Caco-2 (cell line): Measurements from ENCODE around the gene CPLX4. TPM values are rescaled to one million over a fixed set of nuclear protein-coding genes. Genes with fewer than 3 reads are reported as not detected.

Experiments
- BruUV-seq: library from RNA; stranded (reverse); fragments of 400-500 nt; replicated peaks from 2 replicates; lab custom pipeline; 2021; lab: Mats Ljungman, UMichigan
- CTCF ChIA-PET: fragments of 300-600 bp; sonication (Branson Sonifier 250); formaldehyde crosslinking; loops from one replicate; lab custom pipeline; 2022; ENCODE audit warnings: antibody characterized with exemption; lab: Charles Lee
- POLR2A ChIA-PET: fragments of 300-600 bp; sonication (Branson Sonifier 250); formaldehyde crosslinking; loops from one replicate; lab custom pipeline; 2022; ENCODE audit warnings: antibody characterized with exemption; lab: Charles Lee
- DNase-seq, 2 experiments: peaks; one replicate each; pipeline versions ENCODE4 v3.0.0 to v3.0.0-alpha.2; 2020 to 2022
- H3K27me3 ChIP-seq: replicated peaks from 2 replicates; pipeline ENCODE4 v1.6.0; 2011; ENCODE audit warnings: low read length; ENCODE audit not compliant: control insufficient read depth, insufficient read depth
- H3K36me3 ChIP-seq: 2 replicates; pipeline ENCODE4 v1.5.1; 2011; ENCODE audit warnings: low read length; ENCODE audit not compliant: control insufficient read depth, insufficient read depth
- H3K4me1 ChIP-seq: fragments of 250-450 bp; sonication (Bioruptor Pico); 2 replicates; pipeline ENCODE4 v1.5.1; 2020; ENCODE audit warnings: mild to moderate bottlenecking
- H3K4me3 ChIP-seq: 2 replicates; pipeline ENCODE4 v1.5.1; 2011; ENCODE audit warnings: low read depth, mild to moderate bottlenecking, control low read depth, low read length
- H3K9me3 ChIP-seq: fragments of 250-450 bp; sonication (Bioruptor Pico); 2 replicates; pipeline ENCODE4 v1.5.1; 2020; ENCODE audit warnings: mild to moderate bottlenecking, moderate library complexity
- H3K27ac Mint-ChIP-seq: one replicate; pipeline ENCODE4 v1.8.0; 2022; ENCODE audit warnings: mixed read lengths; ENCODE audit not compliant: unreplicated experiment
- H3K27me3 Mint-ChIP-seq: one replicate; pipeline ENCODE4 v1.8.0; 2022; ENCODE audit warnings: mixed read lengths; ENCODE audit not compliant: insufficient read depth, unreplicated experiment
- H3K36me3 Mint-ChIP-seq: one replicate; pipeline ENCODE4 v1.8.0; 2022; ENCODE audit warnings: mild to moderate bottlenecking, mixed read lengths; ENCODE audit not compliant: insufficient read depth, unreplicated experiment
- H3K4me1 Mint-ChIP-seq: one replicate; pipeline ENCODE4 v1.8.0; 2022; ENCODE audit warnings: low read depth, mixed read lengths; ENCODE audit not compliant: unreplicated experiment
- H3K4me3 Mint-ChIP-seq: one replicate; pipeline ENCODE4 v1.8.0; 2022; ENCODE audit warnings: mild to moderate bottlenecking, moderate library complexity, mixed read lengths; ENCODE audit not compliant: unreplicated experiment
- H3K9me3 Mint-ChIP-seq: one replicate; pipeline ENCODE4 v1.8.0; 2022; ENCODE audit warnings: mixed read lengths; ENCODE audit not compliant: unreplicated experiment
- intact Hi-C: fragments of 100-400 bp; cut with micrococcal nuclease; formaldehyde crosslinking; loops from one replicate; pipeline ENCODE4 v1.10.0; 2022; ENCODE audit not compliant: unreplicated experiment
- total RNA-seq: library from RNA; stranded (reverse); gene quantifications from 2 replicates; pipeline ENCODE4 v1.2.3, GENCODE V29; 2022
- TF ChIP-seq, protein P1 (sequence below), 2 experiments: fragments of 200-600 bp in 1 of 2; IDR thresholded peaks; 1 replicate in 1 of 2; 2 replicates in 1 of 2; pipeline versions ENCODE4 v1.5.1 to v1.8.0; 2011 to 2022; ENCODE audit warnings: antibody characterized with exemption in 1 of 2, control low read depth in 1 of 2, inconsistent platforms in 1 of 2, low read depth in 1 of 2, low read length in 1 of 2, mild to moderate bottlenecking in 1 of 2, moderate library complexity in 1 of 2; ENCODE audit not compliant: insufficient read depth in 1 of 2, severe bottlenecking in 1 of 2, unreplicated experiment in 1 of 2

The CPLX4 gene
- total RNA-seq, 1 experiment from 2014 or later = not detected

DNA sequence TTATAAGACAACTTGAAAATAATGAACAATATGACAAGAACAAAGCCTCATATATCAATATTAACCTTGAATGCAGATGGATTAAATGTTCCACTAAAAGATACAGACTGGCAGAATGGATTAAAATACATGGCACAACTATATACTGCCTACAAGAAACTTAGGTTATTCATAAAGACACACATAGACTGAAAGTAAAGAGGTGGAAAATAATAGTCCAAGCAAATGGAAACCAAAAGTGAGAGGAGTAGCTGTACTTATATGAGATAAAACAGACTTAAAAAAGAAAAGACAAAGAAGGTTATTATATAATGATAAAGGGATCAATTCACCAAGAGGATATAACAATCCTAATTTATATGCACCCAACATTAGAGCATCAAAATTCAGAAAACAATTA lies 22.4 kb upstream of the CPLX4 start:
- intact Hi-C loops = no loop called here
- CTCF ChIA-PET = no interaction called here

DNA sequence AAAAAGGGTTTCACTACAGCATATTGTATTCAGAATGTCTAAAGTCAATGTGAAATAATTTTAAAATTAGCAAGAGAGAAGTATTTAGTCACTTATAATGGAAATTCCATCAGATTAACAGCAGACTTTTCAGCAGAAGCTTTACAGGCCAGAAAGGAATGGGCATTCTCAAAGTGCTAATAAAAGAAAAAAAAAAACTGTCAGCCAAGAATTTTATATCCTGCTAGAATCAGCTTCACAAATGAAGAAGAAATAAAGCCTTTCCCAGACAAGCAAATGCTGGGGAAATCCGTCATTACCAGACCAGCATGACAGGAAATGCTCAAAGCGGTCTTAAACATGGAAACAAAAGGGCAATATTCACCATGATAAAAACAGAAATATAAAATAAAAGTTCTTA lies 21.9 kb upstream of the CPLX4 start:
- no peaks in the 10 kb centered on the region for H3K36me3 ChIP-seq
- POLR2A ChIA-PET = no interaction called here
- H3K4me3 Mint-ChIP-seq = no peak overlapping the region
- no peaks in the 10 kb centered on the region for H3K9me3 Mint-ChIP-seq
- H3K4me1 ChIP-seq = no peaks in the 10 kb centered on the region
- TF ChIP-seq, protein P1, sequence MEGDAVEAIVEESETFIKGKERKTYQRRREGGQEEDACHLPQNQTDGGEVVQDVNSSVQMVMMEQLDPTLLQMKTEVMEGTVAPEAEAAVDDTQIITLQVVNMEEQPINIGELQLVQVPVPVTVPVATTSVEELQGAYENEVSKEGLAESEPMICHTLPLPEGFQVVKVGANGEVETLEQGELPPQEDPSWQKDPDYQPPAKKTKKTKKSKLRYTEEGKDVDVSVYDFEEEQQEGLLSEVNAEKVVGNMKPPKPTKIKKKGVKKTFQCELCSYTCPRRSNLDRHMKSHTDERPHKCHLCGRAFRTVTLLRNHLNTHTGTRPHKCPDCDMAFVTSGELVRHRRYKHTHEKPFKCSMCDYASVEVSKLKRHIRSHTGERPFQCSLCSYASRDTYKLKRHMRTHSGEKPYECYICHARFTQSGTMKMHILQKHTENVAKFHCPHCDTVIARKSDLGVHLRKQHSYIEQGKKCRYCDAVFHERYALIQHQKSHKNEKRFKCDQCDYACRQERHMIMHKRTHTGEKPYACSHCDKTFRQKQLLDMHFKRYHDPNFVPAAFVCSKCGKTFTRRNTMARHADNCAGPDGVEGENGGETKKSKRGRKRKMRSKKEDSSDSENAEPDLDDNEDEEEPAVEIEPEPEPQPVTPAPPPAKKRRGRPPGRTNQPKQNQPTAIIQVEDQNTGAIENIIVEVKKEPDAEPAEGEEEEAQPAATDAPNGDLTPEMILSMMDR (IDR thresholded peaks at IDR 0.05; ENCODE audit: insufficient read depth in 1 of 2, low read depth in 1 of 2, low read length in 1 of 2, severe bottlenecking in 1 of 2, unreplicated experiment in 1 of 2) = no peak
- H3K27me3 Mint-ChIP-seq = no peaks in the 10 kb centered on the region
- H3K9me3 ChIP-seq = no peaks in the 10 kb centered on the region
- H3K36me3 Mint-ChIP-seq = peaks cover 52% of the 10 kb centered on the region
- H3K4me3 ChIP-seq = no peak overlapping the region
- no peak for DNase-seq
- no peaks in the 10 kb centered on the region for H3K27me3 ChIP-seq
- H3K4me1 Mint-ChIP-seq = no peaks in the 10 kb centered on the region
- CTCF ChIA-PET = no interaction called here
- no TSS peak for BruUV-seq
- intact Hi-C loops = no loop called here
- no peak overlapping the region for H3K27ac Mint-ChIP-seq

More for the DNA sequence above, 22.4 kb upstream of the CPLX4 start:
- H3K27ac Mint-ChIP-seq = no peak overlapping the region
- H3K36me3 ChIP-seq = no peaks in the 10 kb centered on the region
- TF ChIP-seq, protein P1 (IDR thresholded peaks at IDR 0.05; ENCODE audit: insufficient read depth in 1 of 2, low read depth in 1 of 2, low read length in 1 of 2, severe bottlenecking in 1 of 2, unreplicated experiment in 1 of 2) = no peak
- no peaks in the 10 kb centered on the region for H3K4me1 Mint-ChIP-seq
- H3K4me3 Mint-ChIP-seq = no peak overlapping the region
- H3K27me3 ChIP-seq = no peaks in the 10 kb centered on the region
- no peak overlapping the region for H3K4me3 ChIP-seq
- DNase-seq = no peak
- no TSS peak for BruUV-seq
- POLR2A ChIA-PET = no interaction called here
- H3K27me3 Mint-ChIP-seq = no peaks in the 10 kb centered on the region
- H3K9me3 ChIP-seq = no peaks in the 10 kb centered on the region
- H3K9me3 Mint-ChIP-seq = no peaks in the 10 kb centered on the region
- no peaks in the 10 kb centered on the region for H3K4me1 ChIP-seq
- peaks cover 55% of the 10 kb centered on the region for H3K36me3 Mint-ChIP-seq

DNA sequence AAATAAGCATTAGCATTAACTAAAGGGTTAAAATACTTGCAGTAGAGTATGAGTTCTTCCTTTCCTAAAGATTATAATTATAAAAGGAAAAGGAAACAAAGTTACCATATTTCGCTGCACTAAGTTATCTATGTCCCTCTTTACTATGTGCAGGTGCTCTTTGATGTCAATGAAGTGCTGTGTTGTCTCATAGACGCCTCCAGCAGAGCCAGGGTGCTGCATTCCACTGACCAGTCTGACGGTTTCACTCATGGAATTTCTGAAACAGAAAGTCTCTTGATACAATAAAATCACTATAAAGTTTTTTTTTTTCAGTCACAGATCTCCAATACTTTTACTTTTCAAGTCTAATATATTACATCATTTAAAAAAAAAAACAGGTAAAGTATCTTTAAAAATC lies 14.5 kb upstream of the CPLX4 start:
- no TSS peak for BruUV-seq
- Mint-ChIP-seq H3K4me3 (no peak overlapping the region), H3K36me3 (peaks cover 32% of the 10 kb centered on the region), H3K27me3 (no peaks in the 10 kb centered on the region), H3K27ac (no peak overlapping the region), H3K4me1 (no peaks in the 10 kb centered on the region), H3K9me3 (no peaks in the 10 kb centered on the region)
- Histone ChIP-seq H3K4me3 (no peak overlapping the region), H3K27me3 (no peaks in the 10 kb centered on the region), H3K4me1 (no peaks in the 10 kb centered on the region), H3K36me3 (no peaks in the 10 kb centered on the region), H3K9me3 (no peaks in the 10 kb centered on the region)
- intact Hi-C loops = no loop called here
- TF ChIP-seq, protein P1 (IDR thresholded peaks at IDR 0.05; ENCODE audit: insufficient read depth in 1 of 2, low read depth in 1 of 2, low read length in 1 of 2, severe bottlenecking in 1 of 2, unreplicated experiment in 1 of 2) = no peak
- ChIA-PET CTCF (no interaction called here), POLR2A (no interaction called here)
- no peak for DNase-seq
